ENCODE measurements around the gene RPS27L. TPM values are rescaled to one million over a fixed set of nuclear protein-coding genes. Genes with fewer than 3 reads are reported as not detected.

The RPS27L gene
- total RNA-seq, 2 experiments from 2014 or later: 132 TPM

DNA sequence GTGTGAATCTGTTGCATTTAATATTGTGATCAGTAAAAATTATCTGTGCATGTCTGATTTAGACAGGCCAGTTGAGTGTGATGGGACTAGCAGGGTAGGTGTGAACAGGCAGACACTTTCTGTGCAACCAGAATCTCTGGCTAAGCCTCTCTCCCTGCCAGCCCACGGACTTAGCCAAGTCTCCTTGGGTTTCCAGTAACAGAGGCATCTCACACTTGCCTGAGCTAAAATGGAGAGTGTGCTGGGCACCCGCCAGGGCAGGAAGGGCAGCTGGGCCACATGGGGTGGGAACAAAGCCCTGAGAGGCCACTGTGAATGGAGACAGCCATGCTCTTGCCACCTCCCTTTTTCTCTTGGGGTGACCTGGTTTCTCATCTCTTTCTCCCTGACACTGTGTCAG, 12.5 kb upstream of the RPS27L start:
- Mint-ChIP-seq H3K4me3 (no peak overlapping the region), H3K9me3 (no peaks in the 10 kb centered on the region), H3K4me1 (peaks cover 3% of the 10 kb centered on the region), H3K27ac (no peak overlapping the region), H3K36me3 (no peaks in the 10 kb centered on the region), H3K27me3 (no peaks in the 10 kb centered on the region)
- no peak for DNase-seq

DNA sequence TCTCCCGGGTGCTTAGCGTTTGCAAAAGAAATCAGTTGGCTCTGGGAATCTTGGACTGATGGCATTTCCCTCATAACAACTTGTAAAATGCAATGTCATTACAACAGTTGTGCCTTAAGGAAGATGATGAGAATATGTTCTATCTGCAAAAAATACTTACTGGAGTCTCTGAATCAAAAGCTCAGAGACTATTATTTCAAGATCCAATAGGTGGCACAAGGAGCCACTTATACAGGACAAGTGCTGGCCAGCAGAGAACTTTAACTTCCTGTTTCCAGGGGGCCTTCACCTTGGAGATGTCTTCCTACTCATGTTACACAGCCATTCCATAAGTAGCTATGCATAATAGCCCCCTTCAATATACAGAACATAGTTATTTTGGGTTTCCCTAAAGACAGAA, 8.9 kb upstream of the RPS27L start:
- Mint-ChIP-seq H3K4me1 (peaks cover 3% of the 10 kb centered on the region), H3K27me3 (no peaks in the 10 kb centered on the region)
- no peak for DNase-seq

DNA sequence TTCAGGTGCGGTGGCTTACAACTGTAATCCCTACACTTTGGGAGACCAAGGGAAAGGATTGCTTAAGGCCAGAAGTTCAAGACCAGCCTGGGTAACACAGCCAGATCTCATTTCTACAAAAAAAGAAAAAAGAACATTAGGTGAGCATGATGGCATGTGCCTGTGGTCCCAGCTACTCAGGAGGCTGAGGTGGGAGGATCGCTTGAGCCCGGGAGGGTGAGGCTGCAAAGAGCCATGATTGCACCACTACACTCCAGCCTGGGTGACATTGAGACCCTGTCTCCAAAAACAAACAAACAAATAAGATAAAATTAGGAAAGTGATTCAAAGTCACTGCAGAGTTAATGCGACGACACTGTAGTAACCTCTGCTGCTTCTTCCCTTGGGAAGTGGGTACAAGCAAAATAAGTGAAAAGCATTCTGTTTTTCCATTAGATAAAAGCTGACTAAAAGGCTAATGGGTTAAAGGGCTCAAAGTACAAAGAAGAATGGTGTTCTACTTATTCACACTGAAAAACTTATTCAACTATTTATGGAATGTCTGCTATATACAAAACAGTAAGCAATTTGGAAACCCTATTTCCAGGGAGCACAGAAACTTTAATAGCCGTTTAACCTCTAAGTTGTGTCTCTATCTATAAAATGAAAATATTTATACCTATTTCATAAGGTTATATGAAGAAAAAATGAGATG, 8.0 kb upstream of the RPS27L start:
- H3K4me1 Mint-ChIP-seq: peaks cover 3% of the 10 kb centered on the region

More for the DNA sequence above, 8.9 kb upstream of the RPS27L start:
- Mint-ChIP-seq H3K4me3 (no peak overlapping the region), H3K27ac (no peak overlapping the region), H3K9me3 (no peaks in the 10 kb centered on the region), H3K36me3 (no peaks in the 10 kb centered on the region)

DNA sequence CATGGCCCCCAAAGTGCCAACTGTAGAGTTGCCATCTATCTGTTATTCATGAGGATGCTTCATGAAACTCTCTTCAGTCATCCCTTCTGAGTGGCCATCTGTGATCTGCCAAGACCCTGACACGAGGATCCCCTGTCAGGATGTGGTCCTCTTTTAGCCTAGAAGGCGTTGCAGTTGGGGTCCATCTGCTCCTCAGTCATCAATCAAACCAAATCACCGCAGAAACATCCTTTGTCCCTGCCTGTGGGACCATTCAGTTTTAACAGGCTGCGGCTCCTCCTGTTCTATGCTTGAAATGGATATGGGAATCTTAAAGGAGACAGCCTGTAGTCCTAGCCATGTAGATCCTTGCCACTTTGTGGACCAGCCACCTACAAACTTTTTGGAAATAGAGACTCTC, 5.9 kb upstream of the RPS27L start:
- no peaks in the 10 kb centered on the region for H3K9me3 Mint-ChIP-seq
- no peak overlapping the region for H3K27ac Mint-ChIP-seq
- peaks cover 3% of the 10 kb centered on the region for H3K4me1 Mint-ChIP-seq
- H3K4me3 Mint-ChIP-seq: no peak overlapping the region
- no peak for DNase-seq
- H3K36me3 Mint-ChIP-seq: peaks cover 2% of the 10 kb centered on the region
- H3K27me3 Mint-ChIP-seq: no peaks in the 10 kb centered on the region

More for the DNA sequence above, 8.0 kb upstream of the RPS27L start:
- H3K27me3 Mint-ChIP-seq: no peaks in the 10 kb centered on the region
- no peak for DNase-seq
- no peak overlapping the region for H3K27ac Mint-ChIP-seq
- H3K36me3 Mint-ChIP-seq: no peaks in the 10 kb centered on the region
- no peaks in the 10 kb centered on the region for H3K9me3 Mint-ChIP-seq
- H3K4me3 Mint-ChIP-seq: no peak overlapping the region

GRCh38 chr15:63160638-63161037, 3.4 kb upstream of the RPS27L start:
- H3K4me3 Mint-ChIP-seq: no peak overlapping the region
- H3K4me1 Mint-ChIP-seq: peaks cover 7% of the 10 kb centered on the region
- no peak for DNase-seq
- peaks cover 4% of the 10 kb centered on the region for H3K36me3 Mint-ChIP-seq
- no peak overlapping the region for H3K27ac Mint-ChIP-seq
- H3K9me3 Mint-ChIP-seq: no peaks in the 10 kb centered on the region
- H3K27me3 Mint-ChIP-seq: no peaks in the 10 kb centered on the region

GRCh38 chr15:63157891-63158431, 684 bp upstream of the RPS27L start:
- peak; percentile 17 for DNase-seq
- Mint-ChIP-seq H3K36me3 (peaks cover 14% of the 10 kb centered on the region), H3K4me3 (peak overlapping the region; percentile 83), H3K4me1 (peaks cover 20% of the 10 kb centered on the region), H3K27me3 (no peaks in the 10 kb centered on the region), H3K9me3 (no peaks in the 10 kb centered on the region), H3K27ac (peak overlapping the region; percentile 83)

DNA sequence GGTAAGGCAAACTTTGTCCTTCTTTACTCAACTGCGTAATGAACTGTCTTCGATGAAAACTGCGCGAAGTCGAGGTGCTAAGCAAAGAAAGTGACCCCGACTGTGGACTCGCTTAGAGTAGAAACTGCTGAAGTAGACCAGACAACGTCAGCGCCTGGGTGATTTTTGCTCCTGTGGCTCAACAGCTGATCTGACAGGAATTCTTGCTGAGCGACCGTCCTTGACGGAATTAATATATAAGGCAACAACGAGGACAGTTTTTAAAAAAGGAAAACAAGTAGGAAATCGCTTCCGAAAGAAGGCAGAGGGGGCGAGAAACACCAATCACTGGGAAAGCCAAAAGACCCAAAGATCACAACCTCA, 541 bp downstream of the RPS27L start:
- H3K27me3 Mint-ChIP-seq: no peaks in the 10 kb centered on the region
- no peaks in the 10 kb centered on the region for H3K9me3 Mint-ChIP-seq
- peak overlapping the region; percentile 100 for H3K4me3 Mint-ChIP-seq
- peak overlapping the region; percentile 97 for H3K27ac Mint-ChIP-seq
- DNase-seq: no peak
- peaks cover 20% of the 10 kb centered on the region for H3K4me1 Mint-ChIP-seq
- H3K36me3 Mint-ChIP-seq: peaks cover 20% of the 10 kb centered on the region

- no peaks in the 10 kb centered on the region for H3K9me3 Mint-ChIP-seq
- peaks cover 23% of the 10 kb centered on the region for H3K36me3 Mint-ChIP-seq
Measured at GRCh38 chr15:63156086-63156710, 1.1 kb downstream of the RPS27L start.

GRCh38 chr15:63155486-63155885, 1.8 kb downstream of the RPS27L start:
- H3K4me3 Mint-ChIP-seq: peak overlapping the region; percentile 52
- H3K27ac Mint-ChIP-seq: no peak overlapping the region
- DNase-seq: no peak
- peaks cover 24% of the 10 kb centered on the region for H3K4me1 Mint-ChIP-seq
- H3K9me3 Mint-ChIP-seq: no peaks in the 10 kb centered on the region
- H3K36me3 Mint-ChIP-seq: peaks cover 23% of the 10 kb centered on the region
- no peaks in the 10 kb centered on the region for H3K27me3 Mint-ChIP-seq

More at GRCh38 chr15:63156086-63156710, 1.1 kb downstream of the RPS27L start:
- Mint-ChIP-seq H3K4me3 (peak overlapping the region; percentile 100), H3K4me1 (peaks cover 24% of the 10 kb centered on the region), H3K27me3 (no peaks in the 10 kb centered on the region), H3K27ac (peak overlapping the region; percentile 97)
- DNase-seq: no peak

GRCh38 chr15:63151665-63152064, 5.6 kb downstream of the RPS27L start:
- Mint-ChIP-seq H3K27ac (no peak overlapping the region), H3K4me1 (peaks cover 32% of the 10 kb centered on the region), H3K27me3 (no peaks in the 10 kb centered on the region), H3K36me3 (peaks cover 32% of the 10 kb centered on the region), H3K4me3 (no peak overlapping the region), H3K9me3 (no peaks in the 10 kb centered on the region)
- DNase-seq: no peak

GRCh38 chr15:63146684-63147083, 10.6 kb downstream of the RPS27L start:
- Mint-ChIP-seq H3K4me3 (no peak overlapping the region), H3K4me1 (peaks cover 14% of the 10 kb centered on the region), H3K36me3 (peaks cover 31% of the 10 kb centered on the region), H3K9me3 (no peaks in the 10 kb centered on the region), H3K27me3 (no peaks in the 10 kb centered on the region), H3K27ac (no peak overlapping the region)
- no peak for DNase-seq

DNA sequence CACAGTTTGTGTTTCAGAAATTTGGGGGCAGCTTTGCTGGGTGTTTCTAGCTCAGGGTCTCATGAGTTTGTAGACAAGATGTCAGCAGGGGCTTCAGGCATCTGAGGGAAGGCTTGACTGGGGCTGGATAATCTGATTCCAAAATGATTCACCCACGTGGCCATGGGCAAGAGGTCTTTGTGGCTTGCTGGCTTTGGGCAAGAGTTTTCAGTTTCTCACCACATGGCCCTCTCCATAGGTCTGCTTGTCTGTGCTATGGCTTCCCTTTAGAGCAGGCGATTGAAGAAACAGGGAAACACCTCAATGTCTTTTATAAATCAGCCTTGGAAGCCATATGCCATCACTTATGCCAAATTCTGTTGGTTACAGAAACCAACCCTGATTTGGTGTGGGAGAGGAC, 11.9 kb downstream of the RPS27L start:
- Mint-ChIP-seq H3K4me1 (peaks cover 19% of the 10 kb centered on the region), H3K4me3 (no peak overlapping the region), H3K9me3 (no peaks in the 10 kb centered on the region), H3K36me3 (peaks cover 29% of the 10 kb centered on the region), H3K27ac (no peak overlapping the region), H3K27me3 (no peaks in the 10 kb centered on the region)
- no peak for DNase-seq

DNA sequence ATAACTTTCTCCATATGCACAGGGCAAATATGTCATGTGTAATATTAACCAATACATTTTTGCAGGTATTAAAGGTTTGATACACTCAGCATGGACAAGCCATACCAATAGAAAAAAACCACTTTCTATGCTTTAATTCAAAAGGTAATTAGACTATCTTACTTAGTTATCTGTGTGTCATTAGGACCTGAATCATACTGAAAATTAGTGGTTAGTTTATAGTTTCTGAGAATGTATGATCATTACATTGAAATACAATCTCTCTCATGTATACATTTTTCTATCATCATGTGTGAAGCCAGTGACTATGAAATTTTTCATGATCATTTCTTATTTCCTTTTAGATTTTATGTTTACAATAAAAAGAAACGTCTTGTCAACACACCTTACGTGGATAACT, 16.3 kb downstream of the RPS27L start:
- H3K4me1 Mint-ChIP-seq: peaks cover 12% of the 10 kb centered on the region
- no peak for DNase-seq
- H3K9me3 Mint-ChIP-seq: no peaks in the 10 kb centered on the region
- peaks cover 19% of the 10 kb centered on the region for H3K36me3 Mint-ChIP-seq
- H3K27me3 Mint-ChIP-seq: no peaks in the 10 kb centered on the region
- H3K4me3 Mint-ChIP-seq: no peak overlapping the region
- no peak overlapping the region for H3K27ac Mint-ChIP-seq

DNA sequence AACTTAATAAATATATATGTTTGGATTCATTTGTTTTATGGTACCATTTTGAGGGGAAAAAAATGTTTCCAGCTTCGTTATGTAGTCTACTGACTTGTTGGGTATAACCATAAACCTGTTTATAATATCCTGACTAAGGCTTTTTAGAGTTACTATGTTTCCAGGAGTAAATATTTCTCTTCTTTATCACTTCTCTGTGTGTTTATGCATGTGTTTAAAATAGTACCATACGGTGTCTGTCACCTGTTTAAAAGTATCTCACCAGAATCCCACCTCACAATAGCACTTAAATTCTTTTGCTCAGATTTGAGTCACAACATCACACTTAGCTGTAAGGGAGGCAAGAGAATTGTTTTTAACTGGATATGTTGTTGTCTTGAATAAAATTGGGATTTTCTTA, 20.5 kb downstream of the RPS27L start:
- Mint-ChIP-seq H3K36me3 (peaks cover 12% of the 10 kb centered on the region), H3K27ac (no peak overlapping the region), H3K4me1 (peaks cover 16% of the 10 kb centered on the region), H3K4me3 (no peak overlapping the region), H3K9me3 (no peaks in the 10 kb centered on the region), H3K27me3 (no peaks in the 10 kb centered on the region)
- DNase-seq: no peak

DNA sequence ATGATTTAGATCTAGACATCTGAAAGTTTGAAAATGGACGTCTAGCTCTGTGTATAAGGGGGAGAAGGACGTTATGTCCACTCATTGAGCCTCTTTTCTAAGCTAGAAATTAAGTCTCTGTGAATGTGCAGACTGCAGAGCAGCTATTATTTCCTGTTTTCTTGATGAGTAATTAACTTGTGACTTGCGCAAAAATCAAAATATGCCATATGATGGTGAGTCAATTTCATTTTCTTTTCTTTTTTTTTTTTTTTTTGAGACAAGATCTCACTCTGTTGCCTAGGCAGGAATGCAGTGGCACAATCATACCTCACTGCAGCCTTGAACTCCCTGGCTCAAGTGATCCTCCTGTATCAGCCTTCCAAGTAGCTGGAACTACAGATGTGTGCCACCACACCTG, 21.5 kb downstream of the RPS27L start:
- H3K27ac Mint-ChIP-seq: no peak overlapping the region
- H3K4me1 Mint-ChIP-seq: peaks cover 11% of the 10 kb centered on the region
- H3K27me3 Mint-ChIP-seq: no peaks in the 10 kb centered on the region
- no peak overlapping the region for H3K4me3 Mint-ChIP-seq
- DNase-seq: no peak
- H3K36me3 Mint-ChIP-seq: peaks cover 11% of the 10 kb centered on the region
- H3K9me3 Mint-ChIP-seq: no peaks in the 10 kb centered on the region

DNA sequence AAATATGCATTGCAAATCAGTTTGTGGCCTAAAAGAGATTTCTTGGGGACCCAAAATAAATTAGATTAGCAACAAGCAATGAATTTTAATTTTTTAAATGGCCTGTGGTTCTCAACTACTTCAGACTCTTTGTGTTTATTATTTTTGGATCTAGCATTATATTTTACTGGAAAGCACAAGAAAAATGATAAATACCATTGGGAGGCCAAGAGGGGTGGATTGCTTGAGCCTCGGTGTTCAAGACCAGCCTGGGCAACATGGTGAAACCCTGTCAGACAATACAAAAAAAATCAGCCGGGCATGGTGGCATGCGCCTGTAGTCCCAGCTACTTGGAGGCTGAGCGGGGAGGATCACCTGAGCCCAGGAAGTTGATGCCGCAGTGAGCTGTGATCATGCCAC, 22.0 kb downstream of the RPS27L start:
- DNase-seq: no peak
- no peak overlapping the region for H3K27ac Mint-ChIP-seq
- H3K36me3 Mint-ChIP-seq: peaks cover 11% of the 10 kb centered on the region
- H3K27me3 Mint-ChIP-seq: no peaks in the 10 kb centered on the region
- no peaks in the 10 kb centered on the region for H3K9me3 Mint-ChIP-seq
- H3K4me3 Mint-ChIP-seq: no peak overlapping the region
- peaks cover 8% of the 10 kb centered on the region for H3K4me1 Mint-ChIP-seq

Data from activated naive CD8-positive, alpha-beta T cell treated with anti-CD3 and anti-CD28 coated beads for 36 hours (primary cell).